Measurements from ENCODE around the gene SPTY2D1.
"Not testable (repeated sequence)": the region's sequence is repeated elsewhere in the genome, so short reads cannot be mapped to it uniquely, and the experiment has no call there.

DNA sequence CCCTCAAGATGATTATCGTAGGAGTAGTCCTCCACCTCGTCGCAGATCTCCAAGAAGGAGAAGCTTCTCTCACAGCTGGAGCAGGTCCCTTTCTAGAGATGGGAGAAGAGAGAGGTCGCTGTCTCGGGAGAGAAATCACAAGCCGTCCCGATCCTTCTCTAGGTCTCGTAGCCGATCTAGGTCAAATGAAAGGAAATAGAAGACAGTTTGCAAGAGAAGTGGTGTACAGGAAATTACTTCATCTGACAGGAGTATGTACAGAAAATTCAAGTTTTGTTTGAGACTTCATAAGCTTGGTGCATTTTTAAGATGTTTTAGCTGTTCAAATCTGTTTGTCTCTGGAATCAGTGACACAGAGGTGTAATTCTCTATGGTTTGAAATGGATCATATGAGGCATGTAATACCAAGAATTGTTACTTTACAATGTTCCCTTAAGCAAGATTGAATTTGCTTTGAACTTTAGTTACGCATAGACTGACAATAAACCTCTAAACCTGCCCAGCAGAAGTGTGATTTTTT, 31.3 kb upstream of the SPTY2D1 start:
- TF ChIP-seq, protein P1, sequence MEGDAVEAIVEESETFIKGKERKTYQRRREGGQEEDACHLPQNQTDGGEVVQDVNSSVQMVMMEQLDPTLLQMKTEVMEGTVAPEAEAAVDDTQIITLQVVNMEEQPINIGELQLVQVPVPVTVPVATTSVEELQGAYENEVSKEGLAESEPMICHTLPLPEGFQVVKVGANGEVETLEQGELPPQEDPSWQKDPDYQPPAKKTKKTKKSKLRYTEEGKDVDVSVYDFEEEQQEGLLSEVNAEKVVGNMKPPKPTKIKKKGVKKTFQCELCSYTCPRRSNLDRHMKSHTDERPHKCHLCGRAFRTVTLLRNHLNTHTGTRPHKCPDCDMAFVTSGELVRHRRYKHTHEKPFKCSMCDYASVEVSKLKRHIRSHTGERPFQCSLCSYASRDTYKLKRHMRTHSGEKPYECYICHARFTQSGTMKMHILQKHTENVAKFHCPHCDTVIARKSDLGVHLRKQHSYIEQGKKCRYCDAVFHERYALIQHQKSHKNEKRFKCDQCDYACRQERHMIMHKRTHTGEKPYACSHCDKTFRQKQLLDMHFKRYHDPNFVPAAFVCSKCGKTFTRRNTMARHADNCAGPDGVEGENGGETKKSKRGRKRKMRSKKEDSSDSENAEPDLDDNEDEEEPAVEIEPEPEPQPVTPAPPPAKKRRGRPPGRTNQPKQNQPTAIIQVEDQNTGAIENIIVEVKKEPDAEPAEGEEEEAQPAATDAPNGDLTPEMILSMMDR (IDR thresholded peaks at IDR 0.05), result not testable (repeated sequence)
- not testable (repeated sequence) for TF ChIP-seq POLR2A (IDR thresholded peaks at IDR 0.05)
